ENCODE results near the gene LIN7B. TPM values are rescaled to one million over a fixed set of nuclear protein-coding genes. Genes with fewer than 3 reads are reported as not detected.
"Not testable (repeated sequence)": the region's sequence is repeated elsewhere in the genome, so short reads cannot be mapped to it uniquely, and the experiment has no call there.

Gene LIN7B
- total RNA-seq, 1 experiment from 2014 or later = 6.4 TPM

DNA sequence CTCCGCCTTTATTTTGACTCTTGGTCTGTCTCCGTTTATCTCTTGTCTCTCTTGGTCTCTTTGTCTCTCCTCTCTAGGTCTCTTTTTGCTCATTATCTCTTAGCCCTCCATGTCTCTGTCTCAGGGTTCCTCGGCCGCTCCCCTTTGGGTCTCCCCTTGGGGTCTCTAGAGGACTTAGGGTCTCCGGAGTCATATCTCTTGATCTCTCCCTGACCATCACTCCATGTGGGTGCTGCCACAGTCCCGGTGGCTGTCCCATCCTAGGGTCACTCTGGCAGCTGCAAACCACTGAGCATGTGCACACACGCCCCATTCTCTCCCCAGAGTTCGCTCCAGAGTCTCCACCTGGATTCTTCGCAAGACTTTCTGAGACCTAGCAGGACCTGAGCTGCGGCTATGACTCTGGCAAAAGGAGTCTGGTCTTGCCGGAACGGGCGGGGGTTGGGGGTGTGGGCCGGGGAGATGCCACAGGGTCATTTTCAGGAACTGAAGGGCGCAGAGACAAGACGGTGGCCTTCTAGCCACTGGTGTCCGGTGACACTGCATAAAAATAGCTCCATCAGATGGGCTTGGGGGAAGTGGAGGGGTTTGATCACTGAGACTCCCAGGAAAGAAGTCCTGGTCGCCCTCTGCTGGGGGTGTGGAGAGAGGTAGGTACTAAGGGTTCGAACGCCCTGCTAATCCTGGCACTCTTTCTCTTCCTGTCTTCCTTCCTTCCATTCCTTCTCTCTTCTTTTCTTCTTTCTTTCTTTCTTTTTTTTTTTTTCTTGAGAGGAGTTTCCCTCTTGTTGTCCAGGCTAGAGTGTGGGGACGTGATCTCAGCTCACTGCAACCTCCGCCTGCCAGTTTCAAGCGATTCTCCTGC is 40.4 kb upstream of the LIN7B start:
- Histone ChIP-seq H3K27ac (ENCODE audit: low read length) (no peak overlapping the region), H3K9me3 (ENCODE audit: low read length) (no peaks in the 10 kb centered on the region), H3K9me2 (replicated peaks; ENCODE audit: insufficient read depth, low read length) (0 out of 2 replicates have a peak, but pooled peaks cover 5% of the 10 kb centered on the region), H3K4me1 (ENCODE audit: low read length) (no peaks in the 10 kb centered on the region), H3K36me3 (ENCODE audit: insufficient read depth, low read length) (no peaks in the 10 kb centered on the region), H3K27me3 (ENCODE audit: low read length) (no peaks in the 10 kb centered on the region), H3K4me2 (ENCODE audit: low read depth, low read length, poor library complexity, severe bottlenecking) (no peak overlapping the region), H4K20me1 (ENCODE audit: insufficient read depth, low read depth, low read length) (no peaks in the 10 kb centered on the region), H3K4me3 (ENCODE audit: low read length) (no peak overlapping the region), H3K79me2 (ENCODE audit: low read length) (no peaks in the 10 kb centered on the region), H3K9ac (ENCODE audit: low read length) (no peak overlapping the region), H2AFZ (ENCODE audit: low read length) (no peak overlapping the region)
- DNase-seq = peak; percentile 56

DNA sequence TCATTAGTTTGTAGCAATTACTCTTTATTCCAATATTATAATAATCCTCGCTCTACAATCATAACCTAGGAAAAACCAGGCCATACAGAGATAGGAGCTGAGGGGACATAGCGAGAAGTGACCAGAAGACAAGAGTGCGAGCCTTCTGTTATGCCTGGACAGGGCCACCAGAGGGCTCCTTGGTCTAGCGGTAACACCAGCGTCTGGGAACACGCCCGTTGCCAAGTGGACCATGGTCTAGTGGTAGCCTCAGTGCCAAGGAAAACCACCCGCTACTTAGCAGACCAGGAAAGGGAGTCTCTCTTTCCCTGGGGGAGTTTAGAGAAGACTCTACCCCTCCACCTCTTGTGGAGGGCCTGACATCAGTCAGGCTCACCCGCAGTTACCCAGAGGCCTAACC is 39.3 kb upstream of the LIN7B start:
- not testable (repeated sequence) for H3K27ac ChIP-seq (ENCODE audit: low read length); H3K4me2 ChIP-seq (ENCODE audit: low read depth, low read length, poor library complexity, severe bottlenecking); H3K36me3 ChIP-seq (ENCODE audit: insufficient read depth, low read length); H3K79me2 ChIP-seq (ENCODE audit: low read length); H2AFZ ChIP-seq (ENCODE audit: low read length); H3K4me3 ChIP-seq (ENCODE audit: low read length); H3K27me3 ChIP-seq (ENCODE audit: low read length); H4K20me1 ChIP-seq (ENCODE audit: insufficient read depth, low read depth, low read length); H3K9ac ChIP-seq (ENCODE audit: low read length); H3K4me1 ChIP-seq (ENCODE audit: low read length); H3K9me3 ChIP-seq (ENCODE audit: low read length); H3K9me2 ChIP-seq (replicated peaks; ENCODE audit: insufficient read depth, low read length)
- peak; percentile 62 for DNase-seq

DNA sequence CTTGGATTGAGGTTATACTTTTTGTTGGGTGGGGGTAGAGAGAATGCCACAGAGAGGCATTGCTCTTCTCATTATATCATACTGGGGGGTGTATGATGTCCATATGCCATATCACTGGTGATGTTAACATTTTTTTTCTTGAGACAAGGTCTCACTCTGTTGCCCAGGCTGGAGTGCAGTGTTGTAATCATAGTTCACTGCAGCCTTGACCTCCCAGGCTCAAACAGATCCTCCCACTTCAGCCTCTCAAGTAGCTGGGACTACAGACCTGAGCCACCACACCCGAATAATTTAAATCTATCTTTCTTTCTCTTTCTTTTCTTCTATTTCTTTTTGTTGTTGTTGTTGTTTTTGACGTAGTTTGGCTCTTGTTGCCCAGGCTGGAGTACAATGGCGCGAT is 33.8 kb upstream of the LIN7B start:
- Histone ChIP-seq H3K79me2 (ENCODE audit: low read length) (peaks cover 2% of the 10 kb centered on the region), H3K27ac (ENCODE audit: low read length) (no peak overlapping the region), H3K27me3 (ENCODE audit: low read length) (no peaks in the 10 kb centered on the region), H3K4me2 (ENCODE audit: low read depth, low read length, poor library complexity, severe bottlenecking) (no peak overlapping the region), H3K4me1 (ENCODE audit: low read length) (peaks cover 4% of the 10 kb centered on the region), H3K36me3 (ENCODE audit: insufficient read depth, low read length) (no peaks in the 10 kb centered on the region), H4K20me1 (ENCODE audit: insufficient read depth, low read depth, low read length) (peaks cover under 1% of the 10 kb centered on the region; the same call in 1 of the 2 replicates), H3K9me2 (replicated peaks; ENCODE audit: insufficient read depth, low read length) (no peaks in the 10 kb centered on the region), H3K9ac (ENCODE audit: low read length) (no peak overlapping the region), H3K4me3 (ENCODE audit: low read length) (no peak overlapping the region), H2AFZ (ENCODE audit: low read length) (no peak overlapping the region), H3K9me3 (ENCODE audit: low read length) (no peaks in the 10 kb centered on the region)
- peak; percentile 24 for DNase-seq

DNA sequence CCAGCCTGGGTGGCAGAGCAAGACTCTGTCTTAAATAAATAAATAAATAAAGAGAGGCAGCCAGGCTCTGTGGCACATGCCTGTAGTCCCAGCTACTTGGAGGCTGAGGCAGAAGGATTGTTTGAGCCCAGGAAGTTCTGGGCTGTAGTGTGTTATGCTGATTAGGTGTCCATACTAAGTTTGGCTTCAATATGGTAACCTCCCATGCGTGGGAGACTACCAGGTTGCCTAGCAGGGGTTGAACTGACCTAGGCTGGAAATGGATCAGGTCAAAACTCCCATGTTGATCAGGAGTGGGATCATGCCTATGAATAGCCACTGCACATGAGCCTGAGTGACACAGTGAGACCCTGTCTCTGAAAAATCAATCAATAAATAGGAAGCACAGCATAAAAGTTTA is 32.9 kb upstream of the LIN7B start:
- DNase-seq = no peak
- Histone ChIP-seq H3K79me2 (ENCODE audit: low read length) (peaks cover 10% of the 10 kb centered on the region), H3K9ac (ENCODE audit: low read length) (no peak overlapping the region), H3K4me2 (ENCODE audit: low read depth, low read length, poor library complexity, severe bottlenecking) (no peak overlapping the region), H2AFZ (ENCODE audit: low read length) (no peak overlapping the region), H3K4me3 (ENCODE audit: low read length) (no peak overlapping the region), H3K36me3 (ENCODE audit: insufficient read depth, low read length) (peaks cover 5% of the 10 kb centered on the region; the same call in 1 of the 2 replicates), H3K9me2 (replicated peaks; ENCODE audit: insufficient read depth, low read length) (no peaks in the 10 kb centered on the region), H3K4me1 (ENCODE audit: low read length) (peaks cover 7% of the 10 kb centered on the region), H3K27me3 (ENCODE audit: low read length) (no peaks in the 10 kb centered on the region), H3K9me3 (ENCODE audit: low read length) (no peaks in the 10 kb centered on the region), H4K20me1 (ENCODE audit: insufficient read depth, low read depth, low read length) (peaks cover 9% of the 10 kb centered on the region), H3K27ac (ENCODE audit: low read length) (no peak overlapping the region)

DNA sequence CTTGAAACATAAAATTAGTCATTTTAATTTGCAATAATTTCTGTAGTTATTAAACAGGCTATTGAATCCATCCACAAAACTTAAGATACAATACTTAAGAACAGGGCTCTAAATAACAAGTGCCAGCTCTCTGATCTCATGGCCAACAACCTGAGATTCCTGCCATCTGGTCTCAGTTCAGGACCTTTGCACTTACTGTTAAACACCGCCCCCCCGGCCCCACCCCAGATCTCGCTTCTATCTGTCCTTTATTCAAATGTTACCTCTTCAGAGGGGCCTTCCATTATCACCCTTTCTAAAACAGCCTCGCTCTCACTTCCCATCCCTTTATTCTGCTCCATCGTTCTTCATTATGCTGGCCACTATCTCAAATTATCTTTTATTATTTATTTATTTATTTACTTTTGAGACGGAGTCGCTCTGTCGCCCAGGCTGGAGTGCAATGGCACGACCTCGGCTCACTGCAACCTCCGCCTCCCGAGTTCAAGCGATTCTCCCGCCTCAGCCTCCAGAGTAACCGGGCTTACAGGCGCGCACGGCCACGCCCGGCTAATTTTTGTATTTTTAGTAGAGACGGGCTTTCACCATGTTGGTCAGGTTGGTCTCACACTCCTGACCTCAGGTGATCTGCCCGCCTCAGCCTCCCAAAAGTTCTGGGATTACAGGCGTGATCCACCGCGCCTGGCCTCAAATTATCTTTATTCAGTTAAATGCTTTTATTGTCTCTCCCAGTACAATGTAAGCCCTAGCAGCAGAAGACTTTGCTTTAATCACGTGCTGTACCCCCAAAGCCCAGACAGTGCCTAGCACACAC is 29.8 kb upstream of the LIN7B start:
- Histone ChIP-seq H2AFZ (ENCODE audit: low read length) (peak overlapping the region; percentile 72), H3K79me2 (ENCODE audit: low read length) (peaks cover 38% of the 10 kb centered on the region), H3K27me3 (ENCODE audit: low read length) (no peaks in the 10 kb centered on the region), H3K9me3 (ENCODE audit: low read length) (no peaks in the 10 kb centered on the region), H3K9ac (ENCODE audit: low read length) (peak overlapping the region; percentile 95), H4K20me1 (ENCODE audit: insufficient read depth, low read depth, low read length) (peaks cover 35% of the 10 kb centered on the region), H3K36me3 (ENCODE audit: insufficient read depth, low read length) (peaks cover 26% of the 10 kb centered on the region), H3K27ac (ENCODE audit: low read length) (no peak overlapping the region), H3K9me2 (replicated peaks; ENCODE audit: insufficient read depth, low read length) (no peaks in the 10 kb centered on the region), H3K4me3 (ENCODE audit: low read length) (peak overlapping the region; percentile 95), H3K4me1 (ENCODE audit: low read length) (peaks cover 20% of the 10 kb centered on the region), H3K4me2 (ENCODE audit: low read depth, low read length, poor library complexity, severe bottlenecking) (peak overlapping the region; percentile 67)
- peak; percentile 45 for DNase-seq

DNA sequence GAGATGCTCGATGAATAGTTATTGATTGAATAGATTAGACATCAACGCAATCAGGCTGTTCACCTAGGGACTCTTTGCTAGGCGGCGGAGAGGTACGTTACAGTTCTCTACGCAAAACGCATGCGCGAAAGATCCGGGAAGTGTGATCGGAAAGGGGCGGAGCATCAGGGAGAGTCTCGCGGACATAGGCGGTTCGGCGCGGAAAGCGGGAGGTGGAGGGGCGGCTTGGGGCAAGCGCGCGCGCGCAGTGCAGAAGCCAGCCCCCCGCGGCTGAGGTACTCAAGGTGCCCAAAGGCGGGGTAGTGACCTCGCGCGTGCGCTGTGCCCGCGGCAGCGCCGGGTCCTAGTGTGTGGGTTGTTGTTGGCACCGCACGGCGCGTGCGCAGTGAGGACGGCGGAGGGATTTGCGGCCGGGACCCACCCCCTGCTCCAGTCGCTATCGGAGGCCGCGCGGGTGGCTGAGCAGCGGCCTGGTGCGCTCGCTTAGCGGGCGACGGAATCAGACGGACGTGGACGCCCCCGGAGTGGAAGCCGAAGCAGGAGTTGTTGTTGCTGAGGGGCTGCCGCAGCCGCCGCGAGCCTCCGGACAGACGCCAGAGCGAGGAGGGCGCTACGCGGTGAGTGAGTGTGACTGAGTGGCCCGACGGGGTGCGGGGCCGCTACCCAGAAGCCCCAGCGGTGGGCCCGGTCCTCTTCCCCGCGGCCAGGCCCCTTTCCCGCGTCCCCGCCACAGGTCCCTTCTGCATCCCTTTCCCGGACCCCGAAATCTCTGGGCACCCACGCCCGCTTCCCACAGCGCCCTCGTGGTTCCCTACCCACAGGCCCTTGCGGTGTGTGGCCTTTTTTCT is 28.9 kb upstream of the LIN7B start, which contains the start of gene SNRNP70:
TSS of gene SNRNP70 (plus strand) at position 432 of the 848 bp plus-strand sequence. CDS start 964 bp downstream, outside the sequence.
- Histone ChIP-seq H3K4me2 (ENCODE audit: low read depth, low read length, poor library complexity, severe bottlenecking) (peak within 1 kb of the TSS; percentile 97), H3K9me3 (ENCODE audit: low read length) (no peaks in the 10 kb centered on the region), H3K9me2 (replicated peaks; ENCODE audit: insufficient read depth, low read length) (no peaks in the 10 kb centered on the region), H3K36me3 (ENCODE audit: insufficient read depth, low read length) (peaks cover 33% of the 10 kb centered on the region), H3K27ac (ENCODE audit: low read length) (peak within 1 kb of the TSS; percentile 64), H4K20me1 (ENCODE audit: insufficient read depth, low read depth, low read length) (peaks cover 41% of the 10 kb centered on the region), H3K4me1 (ENCODE audit: low read length) (peaks cover 20% of the 10 kb centered on the region), H2AFZ (ENCODE audit: low read length) (peak within 1 kb of the TSS; percentile 72), H3K79me2 (ENCODE audit: low read length) (peaks cover 45% of the 10 kb centered on the region), H3K4me3 (ENCODE audit: low read length) (peak within 1 kb of the TSS; percentile 95), H3K27me3 (ENCODE audit: low read length) (no peaks in the 10 kb centered on the region), H3K9ac (ENCODE audit: low read length) (peak within 1 kb of the TSS; percentile 95)
- DNase-seq = peak; percentile 100

DNA sequence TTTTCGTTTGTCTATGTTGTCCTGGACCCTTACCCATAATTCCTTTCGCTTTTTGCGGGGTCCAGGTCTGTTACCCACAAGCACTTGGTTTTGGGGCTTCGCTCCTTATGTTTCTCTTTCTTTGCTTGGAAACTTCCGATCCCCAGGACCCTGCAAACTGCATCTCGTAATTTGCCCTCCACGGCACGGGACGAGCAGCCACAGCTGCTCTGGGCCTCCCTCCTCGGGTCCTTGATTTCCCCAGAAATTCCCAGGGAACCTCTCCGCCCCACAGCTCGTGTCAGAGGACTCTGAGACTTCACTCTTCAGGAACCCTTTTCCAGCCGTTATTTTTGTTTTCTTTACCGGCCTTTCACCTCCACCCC is 28.3 kb upstream of the LIN7B start:
- peaks cover 39% of the 10 kb centered on the region for H3K36me3 ChIP-seq (ENCODE audit: insufficient read depth, low read length)
- H3K79me2 ChIP-seq (ENCODE audit: low read length) = peaks cover 51% of the 10 kb centered on the region
- H3K9me3 ChIP-seq (ENCODE audit: low read length) = no peaks in the 10 kb centered on the region
- no peaks in the 10 kb centered on the region for H3K9me2 ChIP-seq (replicated peaks; ENCODE audit: insufficient read depth, low read length)
- H3K27me3 ChIP-seq (ENCODE audit: low read length) = no peaks in the 10 kb centered on the region
- peak overlapping the region; percentile 23; the same call in 1 of the 2 replicates for H2AFZ ChIP-seq (ENCODE audit: low read length)
- H3K4me2 ChIP-seq (ENCODE audit: low read depth, low read length, poor library complexity, severe bottlenecking) = peak overlapping the region; percentile 97
- peaks cover 47% of the 10 kb centered on the region for H4K20me1 ChIP-seq (ENCODE audit: insufficient read depth, low read depth, low read length)
- peak overlapping the region; percentile 64 for H3K27ac ChIP-seq (ENCODE audit: low read length)
- no peak for DNase-seq
- H3K4me3 ChIP-seq (ENCODE audit: low read length) = peak overlapping the region; percentile 95
- H3K9ac ChIP-seq (ENCODE audit: low read length) = peak overlapping the region; percentile 95
- H3K4me1 ChIP-seq (ENCODE audit: low read length) = peaks cover 20% of the 10 kb centered on the region

Measured in Karpas-422 (cell line).